UCSD-AML1 (cell line): ENCODE measurements around the gene VGF.
"Not testable (repeated sequence)": the region's sequence is repeated elsewhere in the genome, so short reads cannot be mapped to it uniquely, and the experiment has no call there.

ENCODE experiments used
- DNase-seq: peaks from one replicate; lab custom pipeline; 2025; ENCODE audit not compliant: unreplicated experiment; lab: John Stamatoyannopoulos, UW

Gene VGF

GRCh38 chr7:101120315-101120714 is 45.1 kb downstream of the VGF start:
- no peak for DNase-seq

GRCh38 chr7:101119876-101120275 is 45.5 kb downstream of the VGF start:
- DNase-seq, result no peak

- no peak for DNase-seq
These were observed 46.5 kb downstream of the VGF start for GRCh38 chr7:101118856-101119255.

DNA sequence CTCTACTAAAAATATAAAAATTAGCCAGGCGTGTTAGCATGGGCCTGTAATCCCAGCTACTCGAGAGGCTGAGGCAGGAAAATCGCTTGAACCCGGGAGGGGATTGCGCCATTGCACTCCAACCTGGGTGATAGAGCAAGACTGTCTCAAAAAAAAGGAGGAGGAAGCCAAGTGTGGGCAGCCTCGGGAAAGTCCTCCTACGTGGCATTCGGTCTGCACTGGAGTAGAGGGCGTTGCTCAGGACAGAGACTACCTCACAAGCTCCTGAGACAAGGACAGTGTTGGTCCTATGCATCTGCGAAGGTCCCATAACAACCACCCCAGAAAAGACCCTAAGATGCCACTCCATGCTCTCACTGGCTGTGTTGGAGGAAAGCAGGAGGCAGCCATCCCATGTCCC is 48.5 kb downstream of the VGF start:
- DNase-seq, result no peak

DNA sequence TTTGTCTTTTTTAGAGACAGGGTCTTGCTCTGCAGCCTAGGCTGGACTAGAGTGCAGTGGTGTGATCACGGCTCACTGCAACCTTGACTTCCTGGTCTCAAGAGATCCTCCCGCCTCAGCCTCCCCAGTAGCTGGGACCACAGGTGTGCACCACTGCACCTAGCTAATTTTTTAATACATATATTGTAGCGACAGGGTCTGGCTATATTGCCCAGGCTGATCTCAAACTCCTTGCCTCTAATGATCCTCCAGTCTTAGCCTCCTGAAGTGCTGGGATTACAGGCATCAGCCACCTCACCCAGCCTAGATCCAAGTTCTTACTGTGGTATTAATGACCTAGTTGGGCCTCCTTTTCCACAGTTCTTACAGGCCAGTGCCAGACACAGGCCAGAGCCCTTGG is 50.2 kb downstream of the VGF start:
- no peak for DNase-seq

DNA sequence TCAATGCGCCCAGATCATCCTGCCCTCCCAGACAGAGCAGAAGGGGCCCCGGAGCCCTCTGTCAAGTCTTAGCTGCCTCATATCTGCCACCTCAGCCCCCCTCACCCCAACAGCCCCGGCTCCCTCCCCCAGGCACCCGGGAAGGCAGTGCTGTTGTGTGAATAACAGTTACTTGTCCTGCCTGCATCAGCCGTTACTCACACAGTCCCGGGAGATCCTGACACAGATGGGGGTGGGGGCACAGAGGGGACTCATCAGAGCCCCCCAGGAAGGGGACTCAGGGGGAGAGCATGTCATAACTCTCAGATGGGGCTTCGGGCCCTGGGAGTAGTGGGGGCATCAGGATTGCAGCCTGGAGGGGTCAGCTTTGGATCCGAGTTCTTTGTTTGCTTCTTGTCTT is 50.9 kb downstream of the VGF start:
- no peak for DNase-seq

- no peak for DNase-seq
These were observed 51.5 kb downstream of the VGF start for GRCh38 chr7:101113836-101114235.

DNA sequence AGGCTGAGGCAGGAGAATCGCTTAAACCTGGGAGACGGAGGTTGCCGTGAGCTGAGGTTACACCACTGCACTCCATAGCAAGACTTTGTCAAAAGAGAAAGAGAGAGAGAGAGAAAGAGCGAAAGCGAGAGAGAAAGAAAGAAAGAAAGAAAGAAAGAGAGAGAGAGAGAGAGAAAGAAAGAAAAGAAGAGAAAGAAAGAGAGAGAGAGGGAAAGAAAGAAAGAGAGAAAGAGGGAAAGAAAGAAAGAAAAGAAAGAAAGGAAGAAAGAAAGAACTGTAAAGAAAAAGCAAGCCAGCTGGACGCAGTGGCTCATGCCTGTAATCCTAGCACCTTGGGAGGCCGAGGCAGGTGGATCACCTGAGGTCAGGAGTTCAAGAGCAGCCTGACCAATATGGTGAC is 52.2 kb downstream of the VGF start:
- DNase-seq, result not testable (repeated sequence)
